Mesenchymal stem cell (in vitro differentiated cells and primary cell): ENCODE data around the gene SRPRB.

ENCODE experiments used
- DNase-seq: peaks from one replicate; pipeline ENCODE4 v3.0.0-alpha.2; 2013
- H2AFZ ChIP-seq: one replicate; pipeline ENCODE4 v1.6.1; 2013; ENCODE audit warnings: low read depth, mild to moderate bottlenecking, control low read depth, inconsistent platforms, low read length, moderate library complexity
- H2AK5ac ChIP-seq: 2 replicates; pipeline ENCODE4 v1.6.1; 2013; ENCODE audit warnings: low read length, moderate library complexity, mild to moderate bottlenecking, inconsistent platforms; ENCODE audit not compliant: severe bottlenecking
- H2BK120ac ChIP-seq: one replicate; pipeline ENCODE4 v1.6.1; 2013; ENCODE audit warnings: low read depth, mild to moderate bottlenecking, inconsistent platforms, low read length, moderate library complexity
- H2BK12ac ChIP-seq, 2 experiments: one replicate each; pipeline ENCODE4 v1.6.1; 2013; ENCODE audit warnings: inconsistent platforms in 2 of 2, low read length in 2 of 2, mild to moderate bottlenecking in 2 of 2, moderate library complexity in 2 of 2, control low read depth in 1 of 2
- H2BK15ac ChIP-seq: one replicate; pipeline ENCODE4 v1.6.1; 2013; ENCODE audit warnings: mild to moderate bottlenecking, low read depth, inconsistent platforms; ENCODE audit not compliant: poor library complexity, severe bottlenecking
- H2BK5ac ChIP-seq: 2 replicates; pipeline ENCODE4 v1.6.1; 2013; ENCODE audit warnings: low read depth, mild to moderate bottlenecking, low read length, control low read depth, inconsistent platforms; ENCODE audit not compliant: poor library complexity, severe bottlenecking
- H3K14ac ChIP-seq, 2 experiments: one replicate each; pipeline ENCODE4 v1.6.1; 2013; ENCODE audit warnings: inconsistent platforms in 2 of 2, low read length in 2 of 2, control low read depth in 1 of 2, mild to moderate bottlenecking in 1 of 2, moderate library complexity in 1 of 2
- H3K18ac ChIP-seq, 2 experiments: one replicate each; pipeline ENCODE4 v1.6.1; 2013; ENCODE audit warnings: inconsistent platforms in 2 of 2, low read length in 2 of 2, control low read depth in 1 of 2, low read depth in 1 of 2, mild to moderate bottlenecking in 1 of 2
- H3K23ac ChIP-seq, 2 experiments: one replicate each; pipeline ENCODE4 v1.6.1; 2013; ENCODE audit warnings: inconsistent platforms in 2 of 2, low read length in 2 of 2, mild to moderate bottlenecking in 2 of 2, moderate library complexity in 2 of 2, control low read depth in 1 of 2
- H3K27ac ChIP-seq: 2 replicates; pipeline ENCODE4 v1.5.1; 2013; ENCODE audit warnings: mild to moderate bottlenecking, moderate library complexity, low read length, control low read depth, inconsistent platforms; ENCODE audit not compliant: poor library complexity, severe bottlenecking
- H3K27me3 ChIP-seq, 2 experiments: 2 replicates each; pipeline versions ENCODE4 v1.6.1 to v1.7.0; 2013; ENCODE audit warnings: low read length in 2 of 2, mild to moderate bottlenecking in 2 of 2, moderate library complexity in 2 of 2, control low read depth in 1 of 2, inconsistent platforms in 1 of 2; ENCODE audit not compliant: control insufficient read depth in 1 of 2, insufficient read depth in 1 of 2
- H3K36me3 ChIP-seq, 2 experiments: 2 replicates each; pipeline versions ENCODE4 v1.6.1 to v1.7.0; 2013; ENCODE audit warnings: low read length in 2 of 2, control low read depth in 1 of 2, inconsistent platforms in 1 of 2, low read depth in 1 of 2, mild to moderate bottlenecking in 1 of 2; ENCODE audit not compliant: insufficient read depth in 2 of 2, control insufficient read depth in 1 of 2
- H3K4ac ChIP-seq, 2 experiments: one replicate each; pipeline ENCODE4 v1.6.1; 2013; ENCODE audit warnings: inconsistent platforms in 2 of 2, low read length in 2 of 2, mild to moderate bottlenecking in 2 of 2, moderate library complexity in 2 of 2, control low read depth in 1 of 2, low read depth in 1 of 2
- H3K4me1 ChIP-seq: 2 replicates; pipeline ENCODE4 v1.6.1; 2013; ENCODE audit warnings: low read depth, low read length, control low read depth; ENCODE audit not compliant: control insufficient read depth, insufficient read depth
- H3K4me2 ChIP-seq: 2 replicates; pipeline ENCODE4 v1.6.1; 2013; ENCODE audit warnings: low read length, mild to moderate bottlenecking, inconsistent platforms; ENCODE audit not compliant: poor library complexity, severe bottlenecking
- H3K4me3 ChIP-seq, 2 experiments: 2 replicates each; pipeline versions ENCODE4 v1.5.1 to v1.7.0; 2013; ENCODE audit warnings: low read length in 2 of 2, mild to moderate bottlenecking in 2 of 2, control low read depth in 1 of 2, low read depth in 1 of 2; ENCODE audit not compliant: insufficient read depth in 1 of 2
- H3K79me1 ChIP-seq: replicated peaks from 2 replicates; pipeline ENCODE4 v1.6.1; 2013; ENCODE audit warnings: mild to moderate bottlenecking, control low read depth, low read length, inconsistent platforms; ENCODE audit not compliant: poor library complexity, severe bottlenecking
- H3K9ac ChIP-seq: 2 replicates; pipeline ENCODE4 v1.7.0; 2013; ENCODE audit warnings: mild to moderate bottlenecking, low read length, moderate library complexity
- H3K9me3 ChIP-seq: 2 replicates; pipeline ENCODE4 v1.7.0; 2013; ENCODE audit warnings: mild to moderate bottlenecking, low read length; ENCODE audit not compliant: control insufficient read depth
- H4K8ac ChIP-seq: one replicate; pipeline ENCODE4 v1.6.1; 2013; ENCODE audit warnings: inconsistent platforms, mild to moderate bottlenecking, low read length, moderate library complexity
- H4K91ac ChIP-seq: one replicate; pipeline ENCODE4 v1.6.1; 2013; ENCODE audit warnings: mild to moderate bottlenecking, low read length, inconsistent platforms
- WGBS: methylation state at CpG from one replicate; pipeline ENCODE4 v1.1.7; 2013; ENCODE audit warnings: mixed read lengths; 5-methylcytosine and 5-hydroxymethylcytosine counted together

The SRPRB gene

DNA sequence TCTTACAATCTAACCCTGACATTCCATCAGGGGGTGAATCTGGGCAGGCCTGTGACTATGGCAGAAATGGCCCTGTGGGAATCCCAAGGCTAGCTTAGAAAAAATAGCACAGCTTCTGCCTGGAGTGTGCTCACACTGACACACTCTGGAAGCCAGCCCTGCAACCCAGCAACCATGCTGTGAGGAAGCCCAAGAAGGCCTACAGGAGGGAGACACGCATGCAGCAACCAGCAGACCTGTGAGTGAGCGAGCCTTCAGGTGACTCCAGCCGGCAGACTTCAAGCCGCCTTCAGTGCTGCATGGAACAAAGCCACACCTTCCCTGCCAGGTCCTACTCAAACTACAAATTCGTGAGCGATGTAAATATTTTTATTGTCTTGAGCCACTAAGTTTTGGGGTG lies 64.0 kb downstream of the SRPRB start:
- Histone ChIP-seq H3K27me3 (peaks cover 15 to 39% of the 10 kb centered on the region in 2 experiments), H3K9me3 (no peaks in the 10 kb centered on the region), H3K14ac (no peak overlapping the region), H4K8ac (no peak overlapping the region), H3K27ac (no peak overlapping the region), H2BK12ac (no peak overlapping the region), H3K9ac (no peak overlapping the region), H2BK120ac (no peak overlapping the region), H3K23ac (no peak overlapping the region), H3K4me3 (no peak overlapping the region), H3K18ac (no peak overlapping the region), H2BK5ac (no peak overlapping the region), H2AK5ac (no peak overlapping the region), H3K4me2 (no peak overlapping the region), H3K36me3 (no peaks in the 10 kb centered on the region), H3K79me1 (no peaks in the 10 kb centered on the region), H3K4ac (no peak overlapping the region), H2AFZ (no peak overlapping the region), H2BK15ac (no peak overlapping the region), H3K4me1 (no peaks in the 10 kb centered on the region), H4K91ac (no peak overlapping the region)
- no peak for DNase-seq
- 89% methylated on average over 4 of the region's 6 CpGs for WGBS

DNA sequence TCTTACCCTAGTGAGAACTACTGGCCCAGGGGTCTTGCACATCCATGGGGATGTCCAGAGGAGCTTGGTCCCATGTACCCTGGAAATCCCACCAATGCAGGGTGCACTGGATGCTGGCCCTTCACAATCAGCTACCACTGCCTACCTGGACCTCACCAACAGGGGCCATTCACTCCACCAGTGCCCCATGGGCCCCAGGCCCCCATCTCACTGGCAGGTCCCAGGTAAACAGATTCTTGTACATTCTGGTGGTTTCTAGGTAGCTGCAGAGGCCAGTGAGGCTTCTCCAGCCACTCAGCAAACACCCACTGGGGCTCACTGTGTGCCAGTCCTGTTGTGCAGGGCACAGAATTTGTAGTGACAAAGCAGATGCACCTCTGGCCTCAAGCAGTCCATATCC lies 65.2 kb downstream of the SRPRB start:
- Histone ChIP-seq H3K36me3 (no peaks in the 10 kb centered on the region), H4K8ac (no peak overlapping the region), H3K4me3 (no peak overlapping the region), H3K4me1 (no peaks in the 10 kb centered on the region), H3K4me2 (no peak overlapping the region), H3K9ac (no peak overlapping the region), H3K23ac (no peak overlapping the region), H4K91ac (no peak overlapping the region), H2BK120ac (no peak overlapping the region), H2BK12ac (no peak overlapping the region), H2AK5ac (no peak overlapping the region), H2BK5ac (no peak overlapping the region), H3K18ac (no peak overlapping the region), H2BK15ac (no peak overlapping the region), H3K9me3 (no peaks in the 10 kb centered on the region), H3K14ac (no peak overlapping the region), H3K79me1 (no peaks in the 10 kb centered on the region), H2AFZ (no peak overlapping the region), H3K27me3 (peaks cover 15 to 35% of the 10 kb centered on the region in 2 experiments), H3K27ac (no peak overlapping the region), H3K4ac (no peak overlapping the region)
- no peak for DNase-seq
